K562 (cell line): ENCODE results near the gene SLC9A3. TPM values are rescaled to one million over a fixed set of nuclear protein-coding genes. Genes with fewer than 3 reads are reported as not detected.

Experiments used
- ATAC-seq: fragments of 200-7000 bp; cut with Tn5 transposase; 3 replicates; pipeline ENCODE4 v1.9.1; 2020; ENCODE audit warnings: moderate library complexity
- BruUV-seq: library from RNA; stranded (reverse); fragments of 400-500 nt; replicated peaks from 2 replicates; lab custom pipeline; 2021; lab: Mats Ljungman, UMichigan
- CTCF ChIA-PET: fragments of 300-600 bp; formaldehyde crosslinking; extraction: SDS; loops from one replicate; lab custom pipeline; 2021; ENCODE audit warnings: low intra/inter-chr PET ratio; lab: Yijun Ruan, JAX
- POLR2A ChIA-PET: fragments of 300-600, 350-650 bp; sonication (Branson Sonifier 250); formaldehyde crosslinking; extraction: SDS; loops from one replicate; lab custom pipeline; 2021; ENCODE audit warnings: antibody characterized with exemption, inconsistent platforms; lab: Yijun Ruan, JAX
- DNase-seq, 4 experiments: peaks; one replicate each; pipeline versions ENCODE4 v3.0.0 to v3.0.0-alpha.2; 2011 to 2018; ENCODE audit warnings: low spot score in 3 of 4, mixed read lengths in 3 of 4; ENCODE audit errors: extremely low read depth in 1 of 4
- FAIRE-seq: peaks from 2 replicates; lab custom pipeline; 2011; peaks lifted over from hg19 to GRCh38; lab: Jason Lieb, UNC
- H2AFZ ChIP-seq: 2 replicates; pipeline ENCODE4 v1.6.0; 2011; ENCODE audit warnings: low read depth, low read length, control low read depth, inconsistent platforms
- H3K27ac ChIP-seq: fragments of 200-600 bp; 3 replicates; pipeline ENCODE4 v1.8.0; 2011; ENCODE audit warnings: low read depth, mild to moderate bottlenecking, control low read depth, inconsistent platforms, low read length, moderate library complexity, mixed read lengths; ENCODE audit errors: extremely low read depth
- H3K27me3 ChIP-seq, 2 experiments: fragments of 300-600 bp in 1 of 2; 2 replicates in 1 of 2; 3 replicates in 1 of 2; pipeline versions ENCODE4 v1.6.0 to v1.8.0; 2011; ENCODE audit warnings: inconsistent platforms in 2 of 2, low read length in 2 of 2, mild to moderate bottlenecking in 1 of 2, mixed read lengths in 1 of 2, moderate library complexity in 1 of 2; ENCODE audit not compliant: control insufficient read depth in 2 of 2, insufficient read depth in 2 of 2
- H3K36me3 ChIP-seq: fragments of 300-600 bp; 3 replicates; pipeline ENCODE4 v1.8.0; 2011; ENCODE audit warnings: mild to moderate bottlenecking, low read length, inconsistent platforms; ENCODE audit not compliant: control insufficient read depth, insufficient read depth
- H3K4me1 ChIP-seq, 2 experiments: fragments of 200-600 bp in 1 of 2; replicated peaks in 1 of 2; 2 replicates in 1 of 2; 3 replicates in 1 of 2; pipeline versions ENCODE4 v1.5.1 to v1.8.0; 2011; ENCODE audit warnings: inconsistent platforms in 2 of 2, low read length in 2 of 2, mild to moderate bottlenecking in 1 of 2, mixed read lengths in 1 of 2, moderate library complexity in 1 of 2; ENCODE audit not compliant: control insufficient read depth in 2 of 2, insufficient read depth in 2 of 2
- H3K4me2 ChIP-seq: 2 replicates; pipeline ENCODE4 v1.6.1; 2011; ENCODE audit warnings: low read length, control low read depth, inconsistent platforms, mixed read lengths; ENCODE audit not compliant: insufficient read depth
- H3K4me3 ChIP-seq: fragments of 200-600 bp; sonication (generic), shearing (Covaris generic); 2 replicates; pipeline ENCODE4 v1.5.1; 2016; ENCODE audit warnings: control low read depth, inconsistent platforms
- H3K79me2 ChIP-seq: fragments of 200-600 bp; 3 replicates; pipeline ENCODE4 v1.8.0; 2011; ENCODE audit warnings: low read length, inconsistent platforms; ENCODE audit not compliant: control insufficient read depth, insufficient read depth
- H3K9ac ChIP-seq, 2 experiments: 2 replicates each; pipeline versions ENCODE4 v1.6.0 to v1.6.1; 2011; ENCODE audit warnings: low read depth in 2 of 2, low read length in 2 of 2, control low read depth in 1 of 2, inconsistent platforms in 1 of 2, mild to moderate bottlenecking in 1 of 2, mixed read lengths in 1 of 2; ENCODE audit not compliant: insufficient read depth in 1 of 2
- H3K9me1 ChIP-seq: one replicate; pipeline ENCODE4 v1.6.0; 2011; ENCODE audit warnings: inconsistent platforms, mild to moderate bottlenecking, low read length, moderate library complexity; ENCODE audit not compliant: control insufficient read depth, insufficient read depth
- H3K9me3 ChIP-seq: replicated peaks from 2 replicates; pipeline ENCODE4 v1.5.1; 2011; ENCODE audit warnings: low read depth, low read length, inconsistent platforms; ENCODE audit not compliant: control insufficient read depth, insufficient read depth
- H4K20me1 ChIP-seq: replicated peaks from 2 replicates; pipeline ENCODE4 v1.6.1; 2011; ENCODE audit warnings: low read length, inconsistent platforms, mixed read lengths; ENCODE audit not compliant: control insufficient read depth, insufficient read depth
- ESRRB ChIP-seq: fragments of 250-450 bp; sonication (Bioruptor Pico); IDR thresholded peaks from 2 replicates; pipeline ENCODE4 v1.5.0; 2020; ENCODE audit warnings: mild to moderate bottlenecking, moderate library complexity, borderline replicate concordance
- MEF2D ChIP-seq: conservative IDR thresholded peaks from 2 replicates; pipeline ENCODE4 v1.6.1; 2016; ENCODE audit warnings: low read depth, missing genetic modification characterization, missing compliant biosample characterization
- NCOR1 ChIP-seq: fragments of 450-650 bp; IDR thresholded peaks from 2 replicates; pipeline ENCODE4 v1.6.1; 2016; ENCODE audit warnings: mild to moderate bottlenecking, moderate library complexity
- PHF20 ChIP-seq: fragments of 450-650 bp; IDR thresholded peaks from 2 replicates; pipeline ENCODE4 v1.6.1; 2018; ENCODE audit not compliant: partially characterized antibody
- SETDB1 ChIP-seq: IDR thresholded peaks from one replicate; pipeline ENCODE4 v1.6.1; 2012; ENCODE audit warnings: low read length, control low read depth, inconsistent platforms
- TCF15 ChIP-seq: fragments of 250-450 bp; sonication (Bioruptor Pico); IDR thresholded peaks from 2 replicates; pipeline ENCODE4 v1.8.0; 2022; ENCODE audit warnings: moderate library complexity, mild to moderate bottlenecking, inconsistent platforms
- TGIF2 ChIP-seq: sonication (generic); formaldehyde crosslinking; IDR thresholded peaks from 2 replicates; pipeline ENCODE4 v1.8.1; 2022; ENCODE audit warnings: mild to moderate bottlenecking, missing genetic modification reagents, moderate library complexity
- USF2 ChIP-seq: sonication (generic); formaldehyde crosslinking; IDR thresholded peaks from 2 replicates; pipeline ENCODE4 v1.5.0; 2020; ENCODE audit warnings: missing genetic modification reagents
- ZNF140 ChIP-seq: fragments of 250-450 bp; sonication (Bioruptor Pico); IDR thresholded peaks from 2 replicates; pipeline ENCODE4 v1.8.0; 2021; ENCODE audit warnings: moderate library complexity, mild to moderate bottlenecking, inconsistent platforms
- ZNF324 ChIP-seq: fragments of 250-450 bp; sonication (Bioruptor Pico); IDR thresholded peaks from 2 replicates; pipeline ENCODE4 v1.4.0; 2020; ENCODE audit warnings: mild to moderate bottlenecking
- WGBS: fragments of 100-300 bp; shearing (Covaris generic); methylation state at CpG from one replicate; pipeline ENCODE4 v1.1.6; 2016; ENCODE audit warnings: low coverage, mixed read lengths; ENCODE audit not compliant: insufficient coverage; ENCODE audit errors: missing lambda C conversion rate; 5-methylcytosine and 5-hydroxymethylcytosine counted together
- in situ Hi-C: fragments of 300-500 bp; cut with MboI; formaldehyde crosslinking; loops from 4 replicates; pipeline ENCODE4 v1.15.0; 2018; ENCODE audit warnings: inconsistent platforms, mixed read lengths
- intact Hi-C: fragments of 100-400 bp; cut with micrococcal nuclease; formaldehyde crosslinking; loops from 2 replicates; pipeline ENCODE4 v1.14.2; 2022
- polyA plus RNA-seq, 8 experiments: library from polyadenylated mRNA; depleted of rRNA in 4 of 8; stranded (reverse) in 5 of 8; unstranded in 3 of 8; fragments of >200 nt; fragmentation: Nextera tagmentation in 2 of 8; fragmentation: Illumina TruSeq in 1 of 8; extraction: Ambion mirVana in 2 of 8; extraction: Trizol in 1 of 8; gene quantifications; 2 replicates each; pipeline versions ENCODE4 v1.2.1 to v1.2.3, GENCODE V29; 2011 to 2014; ENCODE audit warnings: inconsistent platforms in 1 of 8, missing spikeins in 1 of 8
- total RNA-seq, 7 experiments: library from RNA; depleted of rRNA in 6 of 7; stranded (reverse); fragments of >200 nt in 6 of 7; fragmentation: Illumina TruSeq in 2 of 7; extraction: Trizol in 2 of 7; gene quantifications; 2 replicates each; pipeline versions ENCODE4 v1.2.1 to v1.2.3, GENCODE V29; 2011 to 2021; ENCODE audit warnings: low replicate concordance in 1 of 7
- TF ChIP-seq, protein P1 (sequence below), 2 experiments: fragments of 450-650 bp; IDR thresholded peaks; 2 replicates each; pipeline ENCODE4 v1.6.1; 2018; ENCODE audit warnings: mild to moderate bottlenecking in 2 of 2, low read depth in 1 of 2; ENCODE audit not compliant: partially characterized antibody in 2 of 2

SLC9A3 gene
- total and polyA plus RNA-seq, 9 of the 15 experiments (the other 6 are each of a cell fraction or from before 2014, with no cell fraction given) = 1.5 to 5.8 (median 3.7) TPM; not detected in 2

DNA sequence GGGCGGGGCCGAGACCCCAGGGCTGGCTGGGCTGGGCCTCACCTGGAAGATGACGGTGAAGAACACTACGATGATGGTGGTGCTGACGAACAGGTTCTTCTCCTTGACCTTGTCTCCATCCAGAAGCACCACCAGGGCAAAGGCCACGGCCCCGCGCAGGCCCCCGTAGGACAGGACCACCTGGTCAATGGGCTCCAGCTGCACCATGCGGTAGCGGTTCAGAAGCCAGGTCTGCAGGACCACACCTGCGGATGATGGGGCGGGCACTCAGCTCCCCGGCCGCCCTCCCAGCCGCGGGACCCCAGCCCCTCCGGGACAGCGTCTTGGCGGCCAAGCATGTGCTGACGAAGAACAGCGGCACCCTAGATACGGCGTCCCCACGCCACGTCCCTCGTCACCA is 41.7 kb downstream of the SLC9A3 start:
- Histone ChIP-seq H2AFZ (no peak overlapping the region), H3K79me2 (no peaks in the 10 kb centered on the region), H3K9me1 (peaks cover 4% of the 10 kb centered on the region), H3K4me1 (peaks cover 8 to 71% of the 10 kb centered on the region in 2 experiments; a peak in 3 of 5 replicates), H3K4me3 (no peak overlapping the region), H3K27me3 (peaks cover 21 to 63% of the 10 kb centered on the region in 2 experiments; a peak in 4 of 5 replicates), H3K27ac (no peak overlapping the region), H3K4me2 (no peak overlapping the region), H4K20me1 (0 out of 2 replicates have a peak, but pooled peaks cover 14% of the 10 kb centered on the region), H3K9me3 (no peaks in the 10 kb centered on the region), H3K9ac (no peak overlapping the region), H3K36me3 (no peaks in the 10 kb centered on the region)
- no peak for DNase-seq
- no peak for FAIRE-seq
- no peak for ATAC-seq
- CTCF ChIA-PET = no interaction called here
- no TSS peak for BruUV-seq
- 54% methylated on average over 27 of the region's 27 CpGs for WGBS
- in situ Hi-C loops (no loop called here), intact Hi-C loops (no loop called here)
- POLR2A ChIA-PET = no interaction called here
- TF ChIP-seq SETDB1 (no peak), ZNF140 (CRISPR knock-in tag) (no peak)

DNA sequence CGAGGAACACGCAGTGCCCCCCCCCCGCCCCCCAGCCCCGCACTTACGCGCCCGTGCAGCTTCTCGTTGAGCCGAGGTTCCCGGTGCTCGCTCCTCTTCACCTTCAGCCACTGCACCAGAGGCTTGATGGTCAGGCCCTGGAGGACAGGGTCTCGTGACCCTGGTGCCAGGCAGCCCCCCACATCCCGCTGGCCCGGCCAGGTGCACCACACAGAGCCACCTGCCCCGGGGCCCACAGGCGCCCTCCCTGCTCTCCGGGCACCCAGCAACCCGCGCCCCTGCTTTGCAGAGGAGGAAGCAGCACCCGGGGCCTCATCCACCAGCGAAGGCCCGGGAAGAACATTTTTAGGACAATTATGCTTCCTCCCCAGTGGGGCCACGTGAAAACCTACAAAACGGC is 42.2 kb downstream of the SLC9A3 start:
- WGBS = 26% methylated on average over 12 of the region's 24 CpGs
- CTCF ChIA-PET = no interaction called here
- ATAC-seq (no peak), DNase-seq (no peak), FAIRE-seq (no peak)
- Histone ChIP-seq H3K36me3 (no peaks in the 10 kb centered on the region), H3K9me3 (no peaks in the 10 kb centered on the region), H3K9ac (no peak overlapping the region), H3K27me3 (peaks cover 21 to 68% of the 10 kb centered on the region in 2 experiments; a peak in 4 of 5 replicates), H4K20me1 (0 out of 2 replicates have a peak, but pooled peaks cover 14% of the 10 kb centered on the region), H3K4me2 (no peak overlapping the region), H3K79me2 (no peaks in the 10 kb centered on the region), H3K27ac (no peak overlapping the region), H2AFZ (no peak overlapping the region), H3K4me3 (no peak overlapping the region), H3K9me1 (peaks cover 4% of the 10 kb centered on the region), H3K4me1 (peaks cover 8 to 76% of the 10 kb centered on the region in 2 experiments; a peak in 3 of 5 replicates)
- in situ Hi-C loops = no loop called here
- intact Hi-C loops = no loop called here
- BruUV-seq = no TSS peak
- POLR2A ChIA-PET = no interaction called here
- TF ChIP-seq, protein P1, sequence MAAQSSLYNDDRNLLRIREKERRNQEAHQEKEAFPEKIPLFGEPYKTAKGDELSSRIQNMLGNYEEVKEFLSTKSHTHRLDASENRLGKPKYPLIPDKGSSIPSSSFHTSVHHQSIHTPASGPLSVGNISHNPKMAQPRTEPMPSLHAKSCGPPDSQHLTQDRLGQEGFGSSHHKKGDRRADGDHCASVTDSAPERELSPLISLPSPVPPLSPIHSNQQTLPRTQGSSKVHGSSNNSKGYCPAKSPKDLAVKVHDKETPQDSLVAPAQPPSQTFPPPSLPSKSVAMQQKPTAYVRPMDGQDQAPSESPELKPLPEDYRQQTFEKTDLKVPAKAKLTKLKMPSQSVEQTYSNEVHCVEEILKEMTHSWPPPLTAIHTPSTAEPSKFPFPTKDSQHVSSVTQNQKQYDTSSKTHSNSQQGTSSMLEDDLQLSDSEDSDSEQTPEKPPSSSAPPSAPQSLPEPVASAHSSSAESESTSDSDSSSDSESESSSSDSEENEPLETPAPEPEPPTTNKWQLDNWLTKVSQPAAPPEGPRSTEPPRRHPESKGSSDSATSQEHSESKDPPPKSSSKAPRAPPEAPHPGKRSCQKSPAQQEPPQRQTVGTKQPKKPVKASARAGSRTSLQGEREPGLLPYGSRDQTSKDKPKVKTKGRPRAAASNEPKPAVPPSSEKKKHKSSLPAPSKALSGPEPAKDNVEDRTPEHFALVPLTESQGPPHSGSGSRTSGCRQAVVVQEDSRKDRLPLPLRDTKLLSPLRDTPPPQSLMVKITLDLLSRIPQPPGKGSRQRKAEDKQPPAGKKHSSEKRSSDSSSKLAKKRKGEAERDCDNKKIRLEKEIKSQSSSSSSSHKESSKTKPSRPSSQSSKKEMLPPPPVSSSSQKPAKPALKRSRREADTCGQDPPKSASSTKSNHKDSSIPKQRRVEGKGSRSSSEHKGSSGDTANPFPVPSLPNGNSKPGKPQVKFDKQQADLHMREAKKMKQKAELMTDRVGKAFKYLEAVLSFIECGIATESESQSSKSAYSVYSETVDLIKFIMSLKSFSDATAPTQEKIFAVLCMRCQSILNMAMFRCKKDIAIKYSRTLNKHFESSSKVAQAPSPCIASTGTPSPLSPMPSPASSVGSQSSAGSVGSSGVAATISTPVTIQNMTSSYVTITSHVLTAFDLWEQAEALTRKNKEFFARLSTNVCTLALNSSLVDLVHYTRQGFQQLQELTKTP (IDR thresholded peaks at IDR 0.05; ENCODE audit: low read depth in 1 of 2, partially characterized antibody in 2 of 2) = no peak
- no peak for TF ChIP-seq ZNF324
- TF ChIP-seq USF2 (CRISPR knock-in tag) = no peak
- no peak for TF ChIP-seq ESRRB (CRISPR knock-in tag)
- TF ChIP-seq MEF2D (tag) = no peak
- TF ChIP-seq PHF20 = no peak
- TF ChIP-seq NCOR1 = no peak
- no peak for TF ChIP-seq TGIF2 (CRISPR knock-in tag)
- no peak for TF ChIP-seq TCF15 (CRISPR knock-in tag)
